ENCODE measurements around the gene POLR2E.

Gene POLR2E

GRCh38 chr19:1068009-1069001 is 26.9 kb downstream of the POLR2E start:
- no peak for TF ChIP-seq CTCF (IDR thresholded peaks at IDR 0.05; ENCODE audit: low read depth, low read length)
- Histone ChIP-seq H3K27me3 (peaks cover 69% of the 10 kb centered on the region), H3K9me3 (peaks cover 6% of the 10 kb centered on the region; the same call in 1 of the 2 replicates), H3K4me3 (ENCODE audit: low read depth, low read length) (no peak overlapping the region), H3K36me3 (no peaks in the 10 kb centered on the region), H3K4me1 (no peaks in the 10 kb centered on the region; the same call in 1 of the 2 replicates)
- DNase-seq, result no peak

- Histone ChIP-seq H3K9me3 (peaks cover 7% of the 10 kb centered on the region; the same call in 1 of the 2 replicates), H3K4me3 (ENCODE audit: low read depth, low read length) (no peak overlapping the region), H3K27me3 (peaks cover 65% of the 10 kb centered on the region), H3K4me1 (no peaks in the 10 kb centered on the region; the same call in 1 of the 2 replicates), H3K36me3 (no peaks in the 10 kb centered on the region)
- TF ChIP-seq CTCF (IDR thresholded peaks at IDR 0.05; ENCODE audit: low read depth, low read length), result no peak
- DNase-seq, result no peak
Measured at GRCh38 chr19:1067341-1067957, 27.7 kb downstream of the POLR2E start.

GRCh38 chr19:1066748-1067340 is 28.3 kb downstream of the POLR2E start, which contains the start of gene ARHGAP45:
Gene ARHGAP45, plus strand, starts transcription at chr19:1067167. Its CDS starts 239 bp downstream, at chr19:1067406.
- H3K9me3 ChIP-seq, result peaks cover 7% of the 10 kb centered on the region; the same call in 1 of the 2 replicates
- no peak within 1 kb of the TSS; the same call in none of the 2 replicates for H3K4me3 ChIP-seq (ENCODE audit: low read depth, low read length)
- H3K4me1 ChIP-seq, result no peaks in the 10 kb centered on the region; the same call in 1 of the 2 replicates
- no peak for DNase-seq
- H3K36me3 ChIP-seq, result no peaks in the 10 kb centered on the region
- no peak for TF ChIP-seq CTCF (IDR thresholded peaks at IDR 0.05; ENCODE audit: low read depth, low read length)
- H3K27me3 ChIP-seq, result peaks cover 59% of the 10 kb centered on the region

- Histone ChIP-seq H3K4me3 (ENCODE audit: low read depth, low read length) (no peak overlapping the region; the same call in 1 of the 2 replicates), H3K27me3 (peaks cover 54% of the 10 kb centered on the region), H3K4me1 (no peaks in the 10 kb centered on the region; the same call in 1 of the 2 replicates), H3K9me3 (peaks cover 7% of the 10 kb centered on the region; the same call in 1 of the 2 replicates), H3K36me3 (no peaks in the 10 kb centered on the region)
- no peak for DNase-seq
- TF ChIP-seq CTCF (IDR thresholded peaks at IDR 0.05; ENCODE audit: low read depth, low read length), result no peak
Measured at GRCh38 chr19:1066251-1066747, 28.9 kb downstream of the POLR2E start.

- no peaks in the 10 kb centered on the region; the same call in 1 of the 2 replicates for H3K4me1 ChIP-seq
- H3K9me3 ChIP-seq, result peaks cover 6% of the 10 kb centered on the region; the same call in 1 of the 2 replicates
- TF ChIP-seq CTCF (IDR thresholded peaks at IDR 0.05; ENCODE audit: low read depth, low read length), result no peak
- H3K4me3 ChIP-seq (ENCODE audit: low read depth, low read length), result no peak overlapping the region
- H3K36me3 ChIP-seq, result no peaks in the 10 kb centered on the region
- DNase-seq, result no peak
- H3K27me3 ChIP-seq, result peaks cover 47% of the 10 kb centered on the region
Measured at GRCh38 chr19:1065606-1066109, 29.5 kb downstream of the POLR2E start.
